GM12875 (cell line): ENCODE data around the gene APP.

ENCODE experiments used
- H3K4me3 ChIP-seq: one replicate; pipeline ENCODE4 v1.5.1; 2011; ENCODE audit warnings: low read depth, low read length, control low read depth
- TF ChIP-seq, protein P1 (sequence below): IDR thresholded peaks from 2 replicates; pipeline ENCODE4 v1.5.1; 2011; ENCODE audit warnings: low read depth, mild to moderate bottlenecking, control low read depth, inconsistent platforms, low read length, moderate library complexity, borderline replicate concordance; ENCODE audit not compliant: insufficient read depth

APP gene

DNA sequence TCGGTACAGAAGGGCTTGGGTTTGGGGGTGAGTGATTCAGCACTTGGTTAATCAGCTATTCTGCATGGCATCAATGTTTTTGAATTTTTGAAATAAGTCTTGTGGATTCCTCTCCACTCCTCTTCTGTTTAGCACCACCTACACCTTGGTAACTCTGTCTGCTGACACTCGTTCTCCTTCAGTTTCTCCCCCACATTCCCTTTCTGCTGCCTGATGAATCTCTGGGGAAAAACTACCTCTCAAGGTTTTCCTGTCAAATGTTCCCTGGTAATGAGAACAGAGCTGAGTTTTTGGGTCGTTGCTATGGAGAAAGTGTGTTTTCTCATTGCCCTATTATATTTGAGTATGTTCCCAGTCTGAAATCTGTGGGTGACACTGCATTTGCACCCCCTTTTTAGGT is 327.6 kb downstream of the APP start:
- no peak overlapping the region for H3K4me3 ChIP-seq
- TF ChIP-seq, protein P1, sequence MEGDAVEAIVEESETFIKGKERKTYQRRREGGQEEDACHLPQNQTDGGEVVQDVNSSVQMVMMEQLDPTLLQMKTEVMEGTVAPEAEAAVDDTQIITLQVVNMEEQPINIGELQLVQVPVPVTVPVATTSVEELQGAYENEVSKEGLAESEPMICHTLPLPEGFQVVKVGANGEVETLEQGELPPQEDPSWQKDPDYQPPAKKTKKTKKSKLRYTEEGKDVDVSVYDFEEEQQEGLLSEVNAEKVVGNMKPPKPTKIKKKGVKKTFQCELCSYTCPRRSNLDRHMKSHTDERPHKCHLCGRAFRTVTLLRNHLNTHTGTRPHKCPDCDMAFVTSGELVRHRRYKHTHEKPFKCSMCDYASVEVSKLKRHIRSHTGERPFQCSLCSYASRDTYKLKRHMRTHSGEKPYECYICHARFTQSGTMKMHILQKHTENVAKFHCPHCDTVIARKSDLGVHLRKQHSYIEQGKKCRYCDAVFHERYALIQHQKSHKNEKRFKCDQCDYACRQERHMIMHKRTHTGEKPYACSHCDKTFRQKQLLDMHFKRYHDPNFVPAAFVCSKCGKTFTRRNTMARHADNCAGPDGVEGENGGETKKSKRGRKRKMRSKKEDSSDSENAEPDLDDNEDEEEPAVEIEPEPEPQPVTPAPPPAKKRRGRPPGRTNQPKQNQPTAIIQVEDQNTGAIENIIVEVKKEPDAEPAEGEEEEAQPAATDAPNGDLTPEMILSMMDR = no peak

DNA sequence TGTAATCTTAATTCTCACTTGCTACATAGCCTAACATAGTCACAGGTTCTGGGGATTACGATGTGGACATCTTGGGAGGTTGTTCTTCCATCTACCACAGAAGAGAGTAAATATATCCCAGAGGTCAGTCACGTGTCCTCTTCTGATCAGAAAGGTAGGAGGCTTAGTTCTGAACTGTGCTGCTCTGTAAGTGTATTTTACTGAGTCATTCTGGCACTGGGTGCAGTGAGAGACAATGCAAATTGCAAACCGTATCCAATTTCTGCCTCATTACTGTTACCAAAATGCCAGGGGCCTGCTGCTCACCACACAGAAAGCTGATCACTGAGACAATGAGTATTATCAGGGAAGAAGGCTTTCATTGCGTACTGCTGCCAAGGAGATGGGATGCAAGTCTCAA is 331.8 kb downstream of the APP start:
- no peak overlapping the region for H3K4me3 ChIP-seq
- TF ChIP-seq, protein P1 = no peak

DNA sequence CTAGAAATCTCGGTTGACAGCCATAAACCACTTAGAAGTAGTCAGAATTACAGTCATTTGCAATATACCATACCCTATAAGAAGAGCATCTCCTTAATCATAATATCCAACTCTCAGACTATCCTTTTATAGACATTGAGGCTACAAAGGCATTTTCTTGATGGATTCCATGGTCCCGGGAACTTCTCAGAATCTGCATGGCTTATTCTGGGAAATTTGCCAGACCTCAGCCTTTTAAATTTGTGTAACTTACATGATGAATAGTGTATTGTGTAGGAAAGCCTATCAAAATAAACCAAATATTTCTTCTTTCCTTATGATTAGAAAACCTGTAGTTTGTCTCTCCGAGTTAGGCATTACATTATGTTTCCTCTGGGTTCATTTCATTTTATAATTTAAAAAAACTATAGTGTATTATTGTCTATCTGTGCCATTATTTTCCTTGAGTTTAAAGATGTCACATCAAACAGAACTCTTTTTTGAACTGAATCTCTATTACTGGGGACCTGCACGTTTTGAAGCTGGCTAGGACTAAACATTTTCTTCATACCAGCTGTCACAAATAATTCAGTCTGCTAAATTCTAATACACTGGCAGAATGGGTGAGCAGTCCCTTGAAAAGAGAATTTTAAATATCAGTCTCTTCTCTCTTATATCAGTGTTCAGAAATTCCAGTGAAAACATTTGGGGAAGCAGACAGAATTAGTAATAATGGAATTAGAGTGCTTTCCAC is 332.9 kb downstream of the APP start:
- TF ChIP-seq, protein P1 = no peak
- H3K4me3 ChIP-seq = no peak overlapping the region

DNA sequence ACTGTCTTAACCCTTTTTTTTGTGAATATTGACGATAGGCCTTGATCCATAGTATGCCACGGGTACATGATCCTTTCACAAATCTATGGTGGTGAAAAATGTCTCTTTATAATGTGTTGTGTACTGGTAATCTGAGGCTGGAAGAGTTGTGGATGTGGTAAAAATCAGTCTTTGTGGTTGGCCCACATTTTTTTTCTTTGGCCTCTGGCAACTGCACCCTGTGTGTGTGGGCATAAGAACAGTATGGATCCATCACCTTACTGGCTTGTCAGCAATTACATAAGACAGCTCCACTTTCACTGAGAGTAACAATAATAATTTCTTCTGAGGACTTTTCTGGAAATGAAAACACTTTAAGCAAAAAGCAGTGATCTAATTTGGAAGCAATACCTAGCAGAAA is 334.2 kb downstream of the APP start:
- no peak overlapping the region for H3K4me3 ChIP-seq
- TF ChIP-seq, protein P1 = no peak

DNA sequence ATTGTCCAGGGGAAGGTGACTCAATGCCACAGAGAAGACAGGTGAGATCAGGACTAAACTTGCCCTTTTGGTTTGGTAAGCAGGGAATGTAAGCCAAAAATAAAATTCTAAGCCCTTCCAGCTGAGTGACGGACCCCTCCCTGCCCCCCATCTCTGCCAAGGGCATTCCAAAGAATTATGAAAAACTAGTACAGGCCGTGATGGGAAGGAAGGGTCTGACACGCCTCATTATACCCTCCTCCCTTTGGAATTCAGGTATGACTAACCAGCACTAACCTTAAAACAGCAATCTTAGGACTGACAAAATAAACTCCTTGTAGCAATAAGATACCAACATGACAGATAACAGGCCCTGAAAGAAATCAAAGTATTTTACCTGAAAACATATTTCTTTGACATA is 336.2 kb downstream of the APP start:
- TF ChIP-seq, protein P1 = no peak
- H3K4me3 ChIP-seq = no peak overlapping the region

DNA sequence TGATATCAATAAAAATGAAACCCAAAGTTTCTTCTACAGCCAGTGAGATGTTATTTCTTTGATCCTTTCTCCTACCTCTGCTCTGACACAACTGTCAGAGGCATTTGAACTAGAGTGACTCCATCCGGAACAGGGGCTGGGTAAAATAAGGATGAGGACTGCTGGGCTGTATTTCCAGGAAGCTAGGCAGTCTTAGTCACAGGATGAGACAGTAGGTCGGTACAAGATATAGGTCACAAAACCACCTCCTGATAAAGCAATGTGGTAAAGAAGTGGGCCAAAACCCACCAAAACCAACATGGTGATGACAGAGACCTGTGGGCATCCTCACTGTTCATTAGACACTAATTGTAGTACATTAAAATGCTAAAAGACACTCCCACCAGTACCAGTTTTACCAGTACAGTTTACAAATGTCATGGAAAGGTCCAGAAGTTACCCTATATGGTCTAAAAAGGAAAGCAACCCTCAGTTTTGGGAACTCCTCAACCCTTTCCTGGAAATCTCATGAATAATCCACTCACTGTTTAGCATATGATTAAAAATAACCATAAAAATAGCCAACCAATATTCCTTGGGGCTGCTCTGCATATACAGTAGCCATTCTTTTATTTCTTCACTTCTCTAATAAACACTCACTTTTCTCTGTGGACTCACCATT is 339.1 kb downstream of the APP start:
- no peak overlapping the region for H3K4me3 ChIP-seq
- TF ChIP-seq, protein P1 = no peak
